HG03520 (cell line): ENCODE results near the gene MCRIP2.
"Not testable (repeated sequence)": the region's sequence is repeated elsewhere in the genome, so short reads cannot be mapped to it uniquely, and the experiment has no call there.

Experiments used
- ATAC-seq: cut with Tn5 transposase; IDR thresholded peaks from one replicate; pipeline ENCODE4 v1.9.1; 2021; ENCODE audit warnings: mild to moderate bottlenecking, moderate library complexity; ENCODE audit not compliant: unreplicated experiment

Gene MCRIP2

DNA sequence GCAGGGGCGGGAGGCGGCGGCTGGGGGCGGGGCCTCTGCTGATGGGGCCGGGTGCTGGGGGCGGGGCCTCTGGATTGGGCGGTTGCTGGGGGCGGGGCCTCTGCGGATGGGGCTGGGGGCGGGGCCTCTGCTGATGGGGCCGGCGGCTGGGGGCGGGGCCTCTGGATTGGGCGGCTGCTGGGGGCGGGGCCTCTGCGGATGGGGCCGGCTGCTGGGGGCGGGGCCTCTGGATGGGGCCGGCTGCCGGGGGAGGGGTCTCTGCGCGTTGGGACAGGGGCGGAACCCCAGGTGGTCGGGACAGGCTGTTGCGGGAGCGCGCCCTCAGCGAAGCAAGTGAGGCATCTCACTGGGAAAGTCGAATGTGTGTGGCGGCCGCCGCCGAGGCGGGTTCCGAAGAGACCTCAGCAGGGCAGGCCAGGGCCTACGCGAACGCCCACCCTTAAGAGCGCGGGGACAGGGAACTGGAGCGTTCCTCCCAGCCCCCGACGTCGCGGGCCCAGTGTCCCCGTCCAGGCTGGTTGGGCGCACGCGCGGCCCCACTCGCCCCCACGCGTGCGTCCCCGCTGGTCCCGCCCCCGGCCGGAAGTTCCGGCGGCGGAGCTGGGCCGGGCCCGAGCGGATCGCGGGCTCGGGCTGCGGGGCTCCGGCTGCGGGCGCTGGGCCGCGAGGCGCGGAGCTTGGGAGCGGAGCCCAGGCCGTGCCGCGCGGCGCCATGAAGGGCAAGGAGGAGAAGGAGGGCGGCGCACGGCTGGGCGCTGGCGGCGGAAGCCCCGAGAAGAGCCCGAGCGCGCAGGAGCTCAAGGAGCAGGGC, 38.4 kb downstream of the MCRIP2 start, which contains the start of gene STUB1:
TSS of gene STUB1 (plus strand) at position 597 of the 811 bp plus-strand sequence. CDS start at position 713, 116 bp downstream.
- peak; percentile 38 for ATAC-seq

DNA sequence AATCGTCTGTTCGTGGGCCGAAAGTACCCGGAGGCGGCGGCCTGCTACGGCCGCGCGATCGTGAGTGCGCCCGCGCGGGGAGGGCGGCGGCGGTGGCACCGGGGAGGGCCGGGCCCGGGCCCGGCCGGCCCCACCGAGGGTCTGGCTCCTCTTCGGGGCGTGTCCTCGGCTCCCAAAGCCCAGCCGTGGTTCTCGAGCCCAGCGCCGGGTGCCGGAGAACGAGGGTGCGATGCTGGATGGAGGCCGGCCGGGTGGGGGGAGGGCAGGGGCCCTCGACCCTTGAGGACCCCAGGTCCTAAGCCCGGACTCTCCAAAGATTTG, 39.0 kb downstream of the MCRIP2 start:
- no peak for ATAC-seq

DNA sequence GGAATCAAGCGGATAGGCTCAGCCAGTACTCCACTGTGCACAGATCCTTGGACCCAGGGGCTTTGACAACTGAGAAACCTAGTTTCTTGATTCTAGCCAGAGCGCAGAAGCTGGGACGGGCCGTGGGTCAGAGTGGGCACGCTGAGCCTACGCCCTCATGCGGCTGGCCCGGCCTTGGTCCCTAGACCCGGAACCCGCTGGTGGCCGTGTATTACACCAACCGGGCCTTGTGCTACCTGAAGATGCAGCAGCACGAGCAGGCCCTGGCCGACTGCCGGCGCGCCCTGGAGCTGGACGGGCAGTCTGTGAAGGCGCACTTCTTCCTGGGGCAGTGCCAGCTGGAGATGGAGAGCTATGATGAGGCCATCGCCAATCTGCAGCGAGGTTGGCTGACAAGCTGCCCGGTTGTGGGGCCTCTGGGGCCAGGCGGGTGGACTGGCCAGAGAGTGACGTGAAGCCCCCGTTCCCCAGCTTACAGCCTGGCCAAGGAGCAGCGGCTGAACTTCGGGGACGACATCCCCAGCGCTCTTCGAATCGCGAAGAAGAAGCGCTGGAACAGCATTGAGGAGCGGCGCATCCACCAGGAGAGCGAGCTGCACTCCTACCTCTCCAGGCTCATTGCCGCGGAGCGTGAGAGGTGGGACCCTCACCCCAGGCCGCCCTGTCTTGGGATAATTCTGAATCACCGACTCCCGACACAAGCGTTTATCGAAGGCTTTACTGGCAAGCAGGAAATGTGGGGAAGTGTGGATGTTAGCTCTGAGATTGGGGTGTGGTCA, 39.5 kb downstream of the MCRIP2 start:
- no peak for ATAC-seq

DNA sequence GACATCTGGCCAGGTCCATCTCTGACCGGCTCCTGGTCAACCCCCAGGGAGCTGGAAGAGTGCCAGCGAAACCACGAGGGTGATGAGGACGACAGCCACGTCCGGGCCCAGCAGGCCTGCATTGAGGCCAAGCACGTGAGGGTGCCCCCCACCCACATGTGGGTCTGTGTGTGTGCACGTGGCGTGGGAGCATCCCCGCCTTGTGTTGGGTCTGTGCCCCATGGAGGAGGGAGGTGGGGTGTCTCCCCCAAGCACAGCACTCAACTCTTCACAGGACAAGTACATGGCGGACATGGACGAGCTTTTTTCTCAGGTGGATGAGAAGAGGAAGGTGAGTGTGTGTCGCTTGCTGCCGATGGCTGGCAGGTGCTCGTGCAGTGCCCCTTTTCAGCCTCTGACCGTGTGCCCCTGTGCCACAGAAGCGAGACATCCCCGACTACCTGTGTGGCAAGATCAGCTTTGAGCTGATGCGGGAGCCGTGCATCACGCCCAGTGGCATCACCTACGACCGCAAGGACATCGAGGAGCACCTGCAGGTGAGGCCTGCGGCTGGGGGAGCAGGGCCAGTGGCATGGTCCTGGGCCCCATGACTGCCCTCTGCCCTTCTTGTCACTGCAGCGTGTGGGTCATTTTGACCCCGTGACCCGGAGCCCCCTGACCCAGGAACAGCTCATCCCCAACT, 40.3 kb downstream of the MCRIP2 start:
- ATAC-seq, result no peak

DNA sequence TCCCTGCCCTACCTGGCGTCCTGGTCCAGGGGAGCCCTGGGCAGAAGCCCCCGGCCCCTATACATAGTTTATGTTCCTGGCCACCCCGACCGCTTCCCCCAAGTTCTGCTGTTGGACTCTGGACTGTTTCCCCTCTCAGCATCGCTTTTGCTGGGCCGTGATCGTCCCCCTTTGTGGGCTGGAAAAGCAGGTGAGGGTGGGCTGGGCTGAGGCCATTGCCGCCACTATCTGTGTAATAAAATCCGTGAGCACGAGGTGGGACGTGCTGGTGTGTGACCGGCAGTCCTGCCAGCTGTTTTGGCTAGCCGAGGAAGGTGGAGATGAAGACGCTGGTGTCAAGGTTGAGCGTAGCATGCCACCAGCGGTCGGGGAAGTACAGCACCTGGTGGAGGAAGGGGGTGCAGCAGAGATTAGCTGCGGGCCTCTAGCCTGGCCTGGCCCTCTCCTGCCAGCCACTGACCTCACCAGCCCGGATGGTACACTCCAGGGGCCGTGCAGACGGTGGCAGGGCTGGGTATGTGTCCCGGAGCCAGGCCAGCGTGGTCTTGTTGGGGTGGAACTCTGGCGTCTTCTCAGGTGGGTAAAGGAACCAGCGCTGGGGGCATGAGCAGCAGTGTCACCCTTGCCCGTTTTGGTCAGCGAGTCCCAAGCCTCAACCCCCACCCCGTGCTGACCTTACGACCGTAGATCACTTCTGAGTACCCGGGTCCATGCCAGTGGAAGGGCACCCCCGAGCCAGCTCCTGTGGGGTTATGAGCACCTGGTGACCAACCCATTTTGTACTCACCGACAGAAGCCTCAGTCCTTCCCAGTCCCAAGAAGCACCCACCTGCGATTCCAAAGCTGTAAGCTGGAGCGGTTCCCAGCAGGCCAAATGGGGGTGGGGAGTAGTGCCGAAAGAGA, 41.1 kb downstream of the MCRIP2 start:
- ATAC-seq, result no peak

DNA sequence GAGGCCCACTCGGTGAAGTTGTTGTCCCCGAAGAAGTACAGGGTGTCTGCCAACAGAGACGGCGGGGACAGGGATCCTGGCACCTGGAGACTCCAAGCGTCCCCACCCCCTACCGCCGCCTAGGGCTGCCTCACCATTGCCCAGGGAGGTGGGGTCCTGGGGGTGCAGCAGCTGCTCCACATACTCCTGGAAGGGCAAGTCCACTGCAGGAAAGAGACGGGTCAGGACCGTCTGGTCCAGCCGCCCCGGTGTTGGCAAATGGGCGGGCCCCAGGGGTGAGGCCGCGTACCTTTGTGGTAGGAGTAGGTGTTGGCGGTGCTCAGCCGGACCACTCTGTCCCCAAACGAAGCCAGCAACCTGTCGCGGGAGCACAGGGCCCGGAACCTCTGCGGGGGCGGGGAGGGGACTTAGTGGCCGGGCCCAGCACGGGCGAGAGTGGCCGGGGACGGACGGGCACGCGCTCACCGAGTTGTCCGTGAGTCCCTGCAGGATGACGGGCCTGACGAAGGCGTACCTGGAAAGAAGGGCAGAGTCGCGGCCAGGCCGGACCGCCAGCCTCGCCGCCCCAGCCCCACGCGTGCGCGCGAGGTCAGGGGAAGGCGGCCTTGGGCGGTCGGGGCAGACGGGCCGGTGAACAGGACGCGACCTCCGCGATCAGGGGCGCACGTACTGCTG, 41.9 kb downstream of the MCRIP2 start:
- no peak for ATAC-seq

DNA sequence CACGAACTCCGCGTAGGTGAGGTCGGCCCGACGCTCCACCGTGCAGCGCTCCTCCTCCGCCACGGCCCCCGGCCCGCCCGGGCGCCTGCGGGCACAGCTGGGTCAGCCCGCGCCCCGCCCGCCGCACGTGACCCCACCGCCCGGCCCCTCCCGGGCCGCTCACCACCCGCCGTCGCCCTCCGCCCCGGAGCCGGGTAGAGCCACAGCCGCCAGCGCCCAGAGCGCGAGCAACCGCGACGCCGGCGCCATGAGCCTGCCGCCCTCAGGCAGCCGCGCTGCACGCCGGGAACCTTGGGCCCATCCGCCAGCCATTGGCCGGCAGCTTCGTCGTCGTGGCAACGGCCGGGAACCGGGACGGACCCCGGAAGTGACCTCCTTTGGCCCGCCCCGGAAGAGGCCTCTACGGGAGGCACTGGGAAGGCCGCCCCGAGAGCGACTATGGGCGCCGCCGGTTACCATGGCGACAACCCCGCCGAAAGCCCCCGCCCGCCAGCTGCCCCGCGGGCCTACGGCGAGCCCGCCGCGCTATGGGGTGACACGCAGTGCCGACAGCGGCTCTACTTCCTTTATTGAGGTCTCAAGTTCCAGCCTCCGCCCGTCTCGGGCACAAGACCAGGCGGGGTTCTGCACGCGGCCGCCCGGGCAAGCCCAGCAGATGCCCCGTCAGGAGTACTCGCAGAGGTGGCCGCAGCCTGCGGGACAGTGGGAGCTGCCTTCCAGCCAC, 42.6 kb downstream of the MCRIP2 start, which contains the start of gene JMJD8:
TSS of gene JMJD8 (minus strand) at position 264 of the 724 bp plus-strand sequence. CDS start at position 249, 15 bp downstream.
- peak; percentile 69 for ATAC-seq

DNA sequence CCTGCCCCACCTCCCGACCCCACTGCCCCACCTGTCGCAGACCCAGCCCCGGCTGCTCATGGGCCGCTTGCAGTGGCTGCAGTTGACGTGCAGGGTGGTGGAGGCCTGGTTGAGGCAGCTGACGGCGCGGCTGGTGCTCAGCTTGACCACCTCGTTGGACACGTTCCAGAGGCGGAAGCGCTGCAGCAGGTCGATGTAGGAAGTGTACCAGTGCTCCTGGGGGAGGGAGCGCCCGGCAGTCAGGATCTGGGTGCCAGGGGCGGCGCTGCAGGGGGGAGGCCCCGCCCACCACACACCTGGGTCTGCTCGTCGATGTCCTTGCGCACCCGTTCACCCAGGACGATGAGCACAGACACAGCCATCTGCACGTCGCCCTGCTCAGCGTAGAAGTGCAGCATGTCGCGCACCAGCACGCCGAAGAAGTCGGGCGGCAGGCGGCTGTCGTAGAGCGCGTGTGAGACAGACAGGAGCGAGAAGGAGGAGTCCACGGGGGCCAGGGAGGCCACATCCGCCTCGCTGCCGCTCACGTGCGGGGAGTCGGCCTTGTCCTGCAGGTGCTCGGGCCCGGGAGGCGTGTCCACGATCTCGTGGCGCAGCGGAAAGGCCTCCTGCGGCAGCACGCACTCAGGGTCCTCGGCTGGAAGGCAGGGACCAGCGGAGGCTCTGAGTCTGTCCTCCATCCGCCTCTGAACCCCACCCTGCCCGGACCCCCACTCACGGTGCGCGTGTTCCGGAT, 43.5 kb downstream of the MCRIP2 start:
- no peak for ATAC-seq

DNA sequence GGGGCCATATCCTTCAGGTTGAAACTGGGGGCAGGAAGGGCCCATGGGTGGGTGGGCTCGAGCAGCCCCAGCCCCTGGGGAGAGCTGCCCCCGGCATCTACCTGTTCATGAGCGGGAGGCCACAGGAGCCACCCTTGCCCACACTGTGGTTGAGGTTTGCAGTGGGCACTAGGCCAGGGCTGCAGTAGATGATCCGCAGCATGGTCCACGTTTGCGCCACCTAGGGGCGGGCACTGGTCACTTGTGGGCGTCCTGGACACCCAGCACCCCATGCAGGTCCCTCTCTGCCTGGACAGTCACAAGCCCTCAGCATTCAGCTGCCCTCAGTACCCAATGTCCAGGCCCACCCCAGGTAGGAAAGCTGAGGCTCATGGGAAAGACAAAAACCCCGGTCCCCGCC, 44.3 kb downstream of the MCRIP2 start:
- no peak for ATAC-seq

DNA sequence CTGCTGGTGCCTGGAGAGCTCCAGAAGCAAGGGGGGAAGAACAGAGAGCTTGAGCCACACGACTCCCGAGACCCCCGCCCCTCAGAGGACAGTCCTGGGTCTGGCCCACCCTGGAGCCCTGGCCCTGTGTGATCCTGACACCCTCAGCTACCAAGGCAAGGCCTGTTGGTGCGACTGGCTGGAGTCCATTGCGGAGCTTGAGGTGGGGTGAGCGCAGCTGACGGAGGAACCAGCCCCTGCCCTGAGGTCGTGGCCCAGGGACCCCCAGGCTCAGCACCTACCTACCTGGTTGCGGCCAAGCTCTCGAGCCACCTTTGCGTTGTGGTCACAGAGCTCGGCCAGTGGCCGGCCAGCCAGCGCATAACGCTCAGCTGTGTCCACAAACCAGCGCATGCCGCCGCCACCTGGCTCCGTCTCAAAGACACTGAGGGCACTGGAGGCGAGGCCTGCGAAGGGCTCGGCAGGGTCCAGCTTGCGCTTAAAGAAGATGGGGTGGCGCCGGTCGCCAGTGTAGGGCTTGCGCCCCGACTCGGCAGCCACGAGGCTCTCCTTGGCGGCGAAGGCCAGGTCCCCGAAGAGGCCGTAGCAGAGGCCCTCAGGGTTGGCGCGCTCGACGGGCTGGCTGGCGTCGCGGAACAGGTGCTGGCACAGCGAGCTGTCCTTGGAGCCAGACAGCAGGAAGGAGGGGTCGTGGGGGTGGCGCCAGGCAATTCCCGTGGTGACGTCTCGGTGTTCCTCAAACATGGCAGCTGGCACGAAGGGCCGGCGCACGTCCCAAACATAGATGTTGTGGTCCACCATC, 45.0 kb downstream of the MCRIP2 start:
- ATAC-seq, result no peak

DNA sequence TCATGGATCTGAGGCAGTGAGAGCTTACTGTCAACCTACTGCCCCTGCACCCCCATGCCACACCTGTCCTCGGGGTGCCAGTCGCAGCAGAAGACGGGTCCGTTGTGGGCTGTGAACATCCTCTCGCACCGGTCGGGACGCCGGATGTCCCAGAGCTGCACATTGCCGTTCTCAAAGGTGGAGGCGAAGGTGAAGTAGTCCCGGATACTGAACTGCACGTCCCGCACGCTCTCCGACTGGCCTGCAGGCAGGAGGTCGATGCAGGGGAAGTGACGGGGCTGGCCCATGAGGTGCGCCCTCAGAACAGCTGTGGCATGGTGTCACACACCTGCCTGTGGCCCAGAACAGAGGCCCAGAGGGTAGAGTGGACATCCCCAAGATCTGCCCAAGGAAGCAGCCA, 45.9 kb downstream of the MCRIP2 start:
- ATAC-seq, result no peak

DNA sequence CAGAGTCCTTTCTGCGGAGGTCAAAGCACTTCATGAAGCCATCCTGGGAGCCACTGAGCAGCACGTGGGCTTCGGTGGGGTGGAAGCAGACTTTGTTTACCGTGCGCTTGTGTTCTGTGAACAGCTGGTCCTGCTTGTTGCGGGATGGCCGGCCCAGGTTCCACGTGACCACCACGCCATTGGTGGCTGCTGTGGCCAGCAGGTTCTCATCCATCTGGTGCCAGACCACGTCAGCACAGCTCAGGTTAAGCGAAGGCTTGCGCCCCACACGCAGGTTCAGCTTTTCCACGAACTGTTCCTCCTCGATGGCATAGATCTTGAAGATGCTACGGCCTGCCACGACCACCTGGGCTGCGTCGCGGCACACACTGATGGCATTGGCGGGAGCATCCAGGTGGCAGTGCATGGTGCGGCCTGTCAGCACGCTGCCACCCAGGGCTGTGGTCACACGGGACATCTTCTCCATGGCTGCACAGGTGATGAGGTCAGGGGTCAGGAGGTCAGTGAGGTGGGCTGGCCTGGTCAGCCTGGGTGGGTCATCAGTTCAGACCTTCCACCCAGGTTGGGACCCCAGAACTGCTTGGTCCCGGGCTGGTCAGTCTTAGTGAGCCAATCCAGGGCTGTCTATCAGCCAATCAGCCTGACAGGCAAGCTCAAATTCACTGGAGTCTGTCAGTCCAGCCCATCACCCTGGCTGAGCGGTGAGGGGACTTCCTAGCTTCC, 47.7 kb downstream of the MCRIP2 start:
- ATAC-seq, result no peak

DNA sequence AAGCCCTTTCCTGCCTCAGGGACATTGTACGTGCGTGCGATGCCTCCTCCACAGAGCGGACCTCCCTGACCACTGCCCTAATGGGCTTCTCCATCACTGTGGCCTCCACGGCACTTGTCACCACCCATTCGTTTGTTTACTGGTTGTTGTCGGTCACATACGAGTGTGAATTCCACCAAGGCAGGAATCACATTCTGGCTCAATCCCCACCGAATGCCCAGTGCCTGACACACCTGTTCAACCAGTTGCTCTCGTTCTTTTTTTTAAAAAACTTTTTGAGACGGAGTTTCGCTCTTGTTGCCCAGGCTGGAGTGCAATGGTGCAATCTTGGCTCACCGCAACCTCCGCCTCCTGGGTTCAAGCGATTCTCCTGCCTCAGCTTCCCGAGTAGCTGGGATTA, 49.6 kb downstream of the MCRIP2 start:
- ATAC-seq, result not testable (repeated sequence)

DNA sequence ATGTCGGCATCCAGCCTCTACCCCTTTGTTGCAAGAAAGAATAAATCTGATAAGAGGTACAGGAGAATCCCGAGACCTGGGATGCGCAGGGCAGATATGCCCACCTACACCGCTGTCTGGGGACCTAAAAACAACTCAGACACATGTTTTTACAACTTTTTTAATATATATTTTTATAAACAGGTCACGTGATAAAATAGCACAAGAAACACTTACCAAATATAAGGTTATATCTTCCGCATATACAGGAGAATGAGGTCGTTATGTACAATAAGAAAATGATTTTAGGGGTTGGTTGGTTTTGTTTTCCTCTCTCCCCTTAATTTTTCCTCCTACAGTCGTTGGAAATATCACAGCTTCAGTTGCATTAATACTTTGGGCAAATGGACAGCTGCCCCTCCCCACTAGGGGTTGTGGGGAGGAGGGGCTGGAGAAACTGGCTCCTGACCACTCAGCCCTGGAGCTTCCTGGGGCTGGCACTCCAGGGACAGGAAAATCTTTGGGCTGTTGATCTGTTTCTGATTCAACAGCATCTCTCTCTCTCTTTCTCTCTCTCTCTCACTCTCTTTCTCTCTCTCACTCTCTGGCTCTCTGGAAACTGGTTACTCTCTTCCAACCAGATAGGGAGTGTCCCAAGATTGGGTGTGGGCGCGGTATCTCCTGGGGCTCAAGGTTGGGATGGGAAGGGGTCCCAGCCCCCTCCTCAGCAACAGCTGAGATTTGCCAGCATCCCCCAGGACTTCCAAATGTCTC, 50.9 kb downstream of the MCRIP2 start:
- no peak for ATAC-seq

DNA sequence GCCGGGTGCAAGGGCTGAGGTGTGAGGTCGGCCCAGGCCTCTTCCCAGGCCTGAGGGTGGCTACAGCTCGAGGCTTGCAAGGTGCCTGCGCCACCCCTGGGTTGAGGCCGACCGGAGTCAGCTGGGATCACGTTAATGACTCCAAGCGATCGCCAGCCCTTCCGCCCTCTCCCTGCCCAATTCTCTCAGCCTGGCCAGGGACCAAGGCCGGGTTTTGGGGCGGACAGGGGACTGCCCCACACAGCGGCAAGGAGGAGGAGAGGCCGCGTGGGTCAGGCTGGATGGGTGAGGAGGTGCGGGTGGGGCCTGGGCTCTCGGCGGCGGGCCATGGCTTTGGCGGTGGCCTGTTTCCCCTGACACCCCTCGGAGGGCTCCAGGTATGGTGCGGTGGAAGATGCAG, 51.7 kb downstream of the MCRIP2 start:
- ATAC-seq, result no peak

DNA sequence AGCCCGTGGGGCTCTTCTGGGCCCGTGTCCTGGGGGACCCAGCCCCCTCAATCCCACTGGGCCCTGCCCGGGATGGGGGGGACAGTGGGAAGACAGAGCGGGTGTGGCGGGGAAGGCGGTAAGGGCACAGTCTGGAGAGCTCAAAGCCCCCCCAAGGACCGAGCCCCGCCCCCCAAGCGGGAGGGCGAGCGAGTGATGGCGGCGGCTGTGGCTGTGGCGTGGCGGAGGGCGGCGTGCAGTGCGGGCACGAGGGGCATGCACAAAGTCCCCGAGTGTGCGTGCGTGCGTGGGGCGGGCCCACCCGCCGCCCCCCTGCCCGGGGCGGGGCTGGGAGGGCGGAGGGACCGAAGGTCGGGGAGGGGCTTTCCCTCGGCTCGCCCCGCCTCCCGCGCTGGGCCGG, 52.1 kb downstream of the MCRIP2 start:
- ATAC-seq, result no peak
